CD4-positive, alpha-beta T cell treated with Interferon alpha-2 for 1 hour (primary cell): ENCODE measurements around the gene MYO16.
"Not testable (repeated sequence)": the region's sequence is repeated elsewhere in the genome, so short reads cannot be mapped to it uniquely, and the experiment has no call there.

Experiments
- DNase-seq, 2 donors: peaks; one replicate each; pipeline ENCODE4 v3.0.0-alpha.2; 2020 to 2022

Gene MYO16

GRCh38 chr13:109209526-109209925, 580.1 kb downstream of the MYO16 start:
- no peak for DNase-seq

- no peak for DNase-seq
These were observed 582.2 kb downstream of the MYO16 start for GRCh38 chr13:109211616-109212015.

DNA sequence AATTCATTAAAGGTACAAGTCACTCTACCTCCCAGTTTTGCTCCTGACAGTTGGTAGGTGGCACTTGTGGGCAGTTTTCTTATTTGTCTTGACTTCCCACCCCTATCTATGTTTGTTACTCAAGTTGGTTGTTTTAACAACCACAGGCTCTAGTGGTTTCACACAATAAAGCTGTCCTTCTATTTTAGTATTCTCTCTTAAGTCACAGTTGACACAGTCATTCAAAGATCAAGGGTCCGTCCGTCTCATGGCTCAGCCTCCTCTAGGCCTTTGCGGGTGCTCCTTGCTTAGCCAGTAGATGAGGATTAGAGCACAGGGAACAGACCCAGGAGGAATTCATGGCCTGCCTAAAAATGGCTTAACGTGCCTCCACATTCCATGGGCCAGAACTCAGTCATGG, 583.2 kb downstream of the MYO16 start:
- no peak for DNase-seq

DNA sequence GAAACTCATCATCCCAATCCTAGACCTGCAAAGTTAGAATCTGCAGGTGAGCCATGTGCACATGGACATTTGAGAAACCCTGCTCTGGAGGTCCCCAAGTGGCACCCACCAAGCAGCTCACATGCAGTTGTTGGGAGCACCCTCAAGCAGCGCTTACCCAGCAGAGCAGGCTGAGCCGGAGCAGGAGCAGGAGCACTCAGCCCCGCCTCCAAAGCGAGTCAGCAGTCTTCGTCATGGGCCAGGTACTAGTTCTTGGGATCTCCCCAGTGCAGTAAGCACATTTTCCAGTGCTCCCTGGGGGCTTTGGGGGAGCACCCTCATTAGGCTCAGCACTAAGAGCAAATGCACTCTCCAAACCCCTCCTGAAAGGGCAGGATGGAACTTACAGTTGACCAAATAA, 584.3 kb downstream of the MYO16 start:
- no peak for DNase-seq

DNA sequence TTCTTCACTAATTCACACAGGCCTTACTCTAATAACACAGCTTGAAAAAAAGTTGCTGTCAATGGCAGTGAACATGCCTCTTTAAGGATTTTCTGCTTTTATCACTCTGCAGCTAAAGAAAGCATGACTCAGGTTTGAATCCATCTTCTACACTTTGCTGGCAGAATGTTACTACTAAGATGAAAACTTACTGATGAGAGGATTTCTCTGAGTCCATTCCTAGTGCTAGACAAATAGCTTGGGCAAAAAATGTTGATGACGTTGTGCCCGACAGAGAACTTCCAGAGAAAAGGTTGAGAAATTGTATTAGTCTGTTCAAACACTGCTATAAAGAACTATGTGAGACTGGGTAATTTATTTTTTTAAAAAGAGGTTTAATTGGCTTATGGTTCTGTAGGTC, 585.0 kb downstream of the MYO16 start:
- no peak for DNase-seq

DNA sequence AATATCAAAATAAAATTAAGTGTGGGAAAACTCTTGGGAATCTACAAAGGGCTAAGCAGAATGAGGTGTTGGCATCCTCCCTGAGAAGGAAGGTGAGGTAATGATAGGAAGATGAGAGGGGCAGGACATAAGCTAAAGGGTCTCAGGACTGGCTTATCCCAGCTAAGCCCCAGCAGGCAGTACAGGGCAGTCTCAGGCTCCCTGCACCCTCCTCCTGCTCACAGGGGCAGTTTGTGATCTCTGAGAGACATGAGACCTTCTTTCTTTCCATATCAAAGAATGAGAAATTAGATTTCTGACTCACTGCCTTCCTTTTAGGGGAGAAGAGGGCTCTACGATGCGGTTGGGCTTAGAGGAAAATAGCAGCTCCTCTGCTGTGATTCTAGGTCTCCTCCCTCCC, 586.0 kb downstream of the MYO16 start:
- DNase-seq: no peak

GRCh38 chr13:109217510-109217909, 588.1 kb downstream of the MYO16 start:
- DNase-seq: not testable (repeated sequence)

GRCh38 chr13:109220631-109221030, 591.2 kb downstream of the MYO16 start:
- DNase-seq: no peak

DNA sequence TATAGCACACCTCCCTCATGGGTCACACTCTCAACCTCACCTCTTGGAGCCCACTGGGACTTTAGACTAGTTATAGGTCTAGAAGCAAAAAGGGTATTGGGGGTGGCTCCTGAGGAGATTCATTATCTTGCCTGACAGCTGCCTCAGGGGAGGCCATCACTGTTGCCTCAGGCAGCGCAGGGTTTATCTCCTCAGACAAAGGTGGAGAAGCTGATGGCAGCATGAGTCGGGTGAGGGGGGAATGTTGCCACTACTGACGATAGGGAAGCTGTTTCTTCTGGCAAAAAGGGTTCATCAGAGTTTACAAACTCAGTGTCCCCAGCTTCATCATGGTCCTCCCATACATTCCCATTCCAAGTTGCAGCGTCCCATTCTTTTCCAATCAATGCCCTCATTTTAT, 594.6 kb downstream of the MYO16 start:
- no peak for DNase-seq

- DNase-seq: no peak
These were observed 597.2 kb downstream of the MYO16 start for GRCh38 chr13:109226631-109227030.

DNA sequence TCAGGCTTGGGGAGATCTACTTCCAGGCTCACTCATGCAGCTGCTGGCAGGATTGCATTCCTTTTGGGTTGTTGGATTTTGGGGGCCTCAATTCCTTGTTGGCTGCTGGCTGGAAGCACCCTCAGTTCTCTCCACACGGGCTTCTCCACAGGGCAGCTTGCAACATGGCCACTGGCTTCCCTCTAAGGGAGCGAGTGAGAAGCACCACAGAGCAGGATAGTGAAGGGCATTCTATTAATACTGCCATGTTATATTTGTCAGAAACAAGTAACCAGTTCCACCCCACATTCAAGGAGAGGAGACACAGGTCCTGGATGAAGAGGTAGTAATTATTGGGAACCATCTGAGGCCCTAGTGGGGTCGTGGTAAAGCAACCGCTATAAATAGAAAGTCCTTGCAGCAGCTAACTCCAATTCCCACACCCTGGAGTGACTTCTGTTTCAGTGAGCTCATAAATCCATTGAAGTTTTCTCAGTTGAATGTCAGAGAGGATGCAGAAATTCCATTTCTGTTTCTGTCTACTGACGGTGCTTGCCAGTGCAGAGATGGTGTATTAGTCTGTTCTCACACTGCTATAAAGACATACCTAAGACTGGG, 598.0 kb downstream of the MYO16 start:
- DNase-seq: no peak

DNA sequence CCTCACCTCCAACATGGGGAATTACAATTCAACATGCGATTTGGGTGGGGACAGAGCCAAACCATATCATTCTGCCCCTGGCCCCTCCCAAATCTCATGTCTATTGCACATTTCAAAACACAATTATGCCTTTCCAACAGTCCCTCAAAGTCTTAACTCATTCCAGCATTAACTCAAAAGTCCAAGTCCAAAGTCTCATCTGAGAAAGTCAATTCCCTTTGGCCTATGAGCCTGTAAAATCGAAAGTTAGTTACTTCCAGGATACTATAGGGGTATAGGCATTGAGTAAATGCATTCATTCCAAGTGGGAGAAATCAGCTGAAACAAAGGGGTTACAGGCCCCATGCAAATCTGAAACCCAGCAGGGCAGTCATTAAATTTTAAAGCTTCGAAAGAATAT, 598.8 kb downstream of the MYO16 start:
- DNase-seq: no peak

GRCh38 chr13:109231888-109232287, 602.5 kb downstream of the MYO16 start:
- no peak for DNase-seq

DNA sequence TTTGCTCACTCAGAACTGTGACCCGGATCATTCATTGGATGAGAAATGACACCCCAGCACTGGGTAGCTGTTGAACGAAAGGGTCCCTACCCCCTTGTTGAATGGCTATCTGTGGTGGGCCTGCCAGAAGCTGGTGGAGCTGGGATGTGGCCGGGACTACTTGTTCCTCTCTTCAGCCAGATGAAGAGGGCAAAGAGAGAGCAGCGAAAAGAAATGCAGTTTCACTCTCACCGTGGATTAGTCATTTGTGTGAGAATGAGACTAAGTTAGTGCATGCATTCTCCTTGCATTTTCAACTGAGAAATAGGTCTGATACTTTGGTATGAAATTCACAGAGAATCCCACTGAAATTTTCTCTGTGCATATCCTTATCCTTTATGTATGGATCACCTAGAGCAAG, 603.9 kb downstream of the MYO16 start:
- no peak for DNase-seq

GRCh38 chr13:109235901-109236300, 606.5 kb downstream of the MYO16 start:
- no peak for DNase-seq

DNA sequence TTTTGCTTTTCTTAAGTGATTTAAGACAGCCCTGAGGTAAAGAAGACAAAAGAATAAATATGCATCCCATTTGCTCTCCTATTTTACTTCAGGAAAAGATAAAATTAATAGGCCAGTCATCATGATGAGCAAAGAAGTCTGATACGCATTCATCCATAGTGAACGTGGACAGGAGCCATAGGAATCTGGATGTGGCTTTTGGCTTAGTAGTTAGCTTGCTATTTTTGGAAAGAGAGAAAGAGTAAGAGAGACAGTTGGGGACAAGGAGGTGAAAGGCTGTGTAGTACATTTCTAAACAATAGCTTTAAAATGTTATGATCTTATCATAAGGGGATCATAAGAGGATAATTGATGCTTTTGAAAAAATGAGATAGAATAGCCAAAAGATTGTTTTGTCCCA, 611.7 kb downstream of the MYO16 start:
- DNase-seq: no peak

DNA sequence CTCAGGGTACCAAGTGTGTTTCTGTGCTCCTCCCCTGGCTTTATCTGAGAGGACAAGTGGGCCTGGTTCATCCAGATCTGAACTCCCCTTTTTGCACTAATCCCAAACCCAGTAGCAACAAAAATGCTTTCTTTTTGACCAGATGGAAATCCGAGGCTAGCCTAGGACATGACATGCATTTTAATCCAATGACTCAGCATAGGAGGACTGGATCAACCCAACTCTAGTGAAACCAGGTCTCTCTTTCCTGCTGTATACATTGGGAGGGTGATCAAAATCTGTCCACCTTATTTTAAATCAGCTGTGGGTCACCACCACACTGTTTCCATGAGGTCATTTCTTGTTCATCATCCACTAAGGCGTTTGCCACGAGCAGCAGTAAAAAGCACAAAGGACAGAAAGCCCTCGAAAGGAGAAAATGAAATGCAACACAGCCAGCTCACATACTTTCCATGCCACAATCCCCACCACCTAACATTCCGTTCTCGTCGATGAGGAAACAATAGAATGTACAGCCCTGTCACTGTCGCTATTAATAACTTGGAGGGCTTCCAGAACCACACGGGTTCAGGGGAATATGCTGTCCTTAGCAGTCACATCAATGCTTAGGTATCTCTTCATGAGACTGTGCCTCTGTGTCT, 614.0 kb downstream of the MYO16 start:
- DNase-seq: no peak

GRCh38 chr13:109244566-109244965, 615.2 kb downstream of the MYO16 start:
- DNase-seq: no peak

DNA sequence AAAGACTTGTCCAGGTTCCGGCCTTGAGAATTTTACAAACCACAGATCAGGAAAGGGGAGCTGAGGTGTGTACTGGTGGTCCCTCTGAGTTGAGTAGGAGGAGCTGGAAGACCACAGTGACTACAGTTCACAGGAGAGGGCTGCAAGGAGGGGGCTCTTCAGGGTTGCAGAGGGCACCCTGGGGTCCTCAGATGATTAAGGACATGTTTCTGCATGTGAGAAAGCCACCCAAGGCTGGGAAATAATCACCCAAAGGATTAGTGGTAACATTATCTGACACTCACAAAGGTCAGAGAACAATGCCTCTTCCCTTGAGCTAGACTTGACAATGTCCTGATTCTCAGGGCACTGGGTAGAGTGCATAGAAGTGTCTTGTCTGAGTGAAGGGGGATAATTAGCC, 616.6 kb downstream of the MYO16 start:
- no peak for DNase-seq

DNA sequence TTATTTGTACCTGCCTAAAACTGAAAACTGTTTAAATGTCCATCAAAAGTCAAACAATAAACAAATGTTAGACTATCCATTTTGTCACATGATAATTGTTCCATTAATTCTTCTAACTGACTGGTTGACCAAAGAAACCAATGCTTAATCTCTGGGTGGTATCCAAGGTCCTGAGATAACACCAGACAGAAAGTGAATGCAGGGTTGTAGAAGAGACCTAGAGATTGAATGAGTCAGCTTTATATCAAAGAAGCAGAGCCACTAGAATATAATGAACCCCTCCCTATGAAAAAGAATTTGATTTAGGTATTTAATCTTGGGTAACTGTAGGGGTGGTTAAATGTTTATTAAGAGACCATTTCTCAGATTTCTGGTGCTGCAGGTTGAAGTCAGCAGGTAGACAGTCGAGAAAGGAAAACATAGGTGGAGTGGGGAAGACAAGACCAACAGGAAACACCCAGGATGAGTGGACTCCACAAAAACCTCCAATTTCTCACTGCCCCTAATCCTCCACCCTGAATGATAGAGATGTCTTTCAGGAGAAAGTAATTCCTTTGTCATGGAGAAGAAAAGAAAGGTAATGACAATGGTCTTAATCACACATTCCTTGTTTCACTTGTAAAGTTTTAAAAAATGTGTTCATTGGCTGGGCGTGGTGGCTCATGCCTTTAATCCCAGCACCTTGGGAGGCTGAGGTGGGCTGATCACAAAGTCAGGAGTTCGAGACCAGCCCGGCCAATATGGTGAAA, 620.5 kb downstream of the MYO16 start:
- no peak for DNase-seq

DNA sequence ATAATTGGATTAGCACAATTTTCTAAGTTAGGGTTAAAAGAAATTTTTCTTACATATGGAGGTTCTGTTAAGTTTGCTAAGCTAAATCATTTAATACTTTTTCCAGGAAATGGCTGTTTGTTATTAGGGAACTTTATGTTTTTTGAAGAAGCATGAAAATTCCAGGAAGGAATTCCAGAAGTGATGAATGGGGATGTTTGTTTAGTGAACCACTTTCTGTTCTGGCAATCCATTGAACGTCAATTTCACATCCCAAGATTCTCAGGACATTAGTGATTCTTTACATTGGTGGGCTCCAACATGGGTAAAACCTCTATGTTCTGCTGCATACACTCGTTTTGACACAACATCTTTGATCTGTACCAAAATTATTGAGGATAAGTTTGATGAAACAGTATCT, 622.5 kb downstream of the MYO16 start:
- DNase-seq: no peak

DNA sequence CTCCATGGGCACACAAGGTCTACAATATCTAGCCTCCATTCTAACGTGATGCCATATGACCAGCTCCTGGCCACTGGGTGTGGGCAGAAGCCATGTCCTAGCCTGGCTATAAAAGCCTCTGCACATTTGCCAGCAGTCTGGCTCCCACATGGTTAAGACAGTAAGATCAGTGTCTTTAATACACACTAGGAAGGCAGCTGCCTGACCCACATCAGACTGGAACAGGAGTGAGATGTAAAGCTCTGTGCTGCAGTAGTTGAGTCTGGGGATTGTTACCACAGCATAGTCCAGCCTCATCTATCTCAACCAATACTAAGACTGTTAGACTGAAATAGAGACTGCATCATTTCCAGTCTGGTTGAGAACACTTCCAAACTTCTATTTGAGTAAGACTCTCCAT, 623.9 kb downstream of the MYO16 start:
- DNase-seq: no peak

- no peak for DNase-seq
These were observed 624.9 kb downstream of the MYO16 start for GRCh38 chr13:109254274-109254673.

DNA sequence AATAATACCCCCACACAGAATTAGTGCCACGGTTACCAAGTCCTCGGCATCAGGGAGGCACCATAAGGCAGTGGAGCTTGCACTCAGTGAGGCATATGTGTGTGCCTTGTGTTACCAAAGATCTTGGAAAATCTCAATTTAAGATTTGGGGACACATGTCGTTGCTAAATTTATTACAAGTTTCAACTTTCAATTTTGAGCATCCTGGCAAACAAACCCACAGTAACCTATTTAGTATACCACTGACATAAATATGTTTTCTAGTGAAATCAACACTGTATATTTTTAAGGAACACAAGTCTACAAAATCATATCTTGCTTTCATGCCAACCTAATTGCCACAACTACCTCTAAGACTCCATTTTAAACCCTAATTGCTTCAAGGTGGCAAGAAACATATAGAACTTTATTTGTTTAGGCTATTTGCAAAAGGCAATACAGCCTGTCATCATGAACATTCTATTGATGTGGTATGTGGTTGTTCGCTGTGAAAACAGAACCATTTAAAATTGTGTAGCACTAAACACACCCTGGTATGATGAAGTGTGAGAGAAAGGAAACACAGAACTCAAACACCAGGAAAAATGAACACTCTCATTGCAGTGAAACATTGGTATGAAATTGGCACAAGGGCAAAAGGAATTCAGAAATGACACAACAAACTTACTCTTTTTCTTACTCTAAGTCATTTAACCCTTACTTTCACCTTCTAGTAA, 625.9 kb downstream of the MYO16 start:
- DNase-seq: no peak
